Sigmoid colon (tissue), 7 donors: ENCODE measurements around the gene LILRA6. TPM values are rescaled to one million over a fixed set of nuclear protein-coding genes. Genes with fewer than 3 reads are reported as not detected.
"Not testable (repeated sequence)": the region's sequence is repeated elsewhere in the genome, so short reads cannot be mapped to it uniquely, and the experiment has no call there.

Source experiments
- DNase-seq: peaks from one replicate; pipeline ENCODE4 v3.0.0-alpha.2; 2019
- H3K27ac ChIP-seq, 4 donors: fragments of 200-600 bp; sonication (generic); one replicate each; pipeline ENCODE4 v1.5.1; 2016 to 2019; ENCODE audit warnings: mild to moderate bottlenecking in 1 of 4
- H3K27me3 ChIP-seq, 3 donors: fragments of 200-600 bp; sonication (generic); one replicate each; pipeline ENCODE4 v1.5.1; 2019; ENCODE audit warnings: mild to moderate bottlenecking in 1 of 3
- H3K36me3 ChIP-seq, 4 donors: fragments of 200-600 bp; sonication (generic); one replicate each; pipeline ENCODE4 v1.5.1; 2016 to 2019
- H3K4me1 ChIP-seq, 4 donors: fragments of 200-600 bp; sonication (generic); one replicate each; pipeline ENCODE4 v1.5.1; 2017 to 2019
- H3K4me3 ChIP-seq, 4 donors: fragments of 200-600 bp; sonication (generic); one replicate each; pipeline ENCODE4 v1.5.1; 2017 to 2019; ENCODE audit warnings: mild to moderate bottlenecking in 2 of 4, moderate library complexity in 1 of 4
- H3K9me3 ChIP-seq, 4 donors: fragments of 200-600 bp in 3 of 4; sonication (generic) in 3 of 4; one replicate each; pipeline versions ENCODE4 v1.5.1 to v1.6.1; 2013 to 2019
- CTCF ChIP-seq, 4 experiments: fragments of 450-650 bp in 3 of 4; fragments of 200-600 bp in 1 of 4; IDR thresholded peaks; one replicate each; pipeline ENCODE4 v1.5.1; 2016 to 2019; ENCODE audit warnings: antibody characterized with exemption in 4 of 4, mild to moderate bottlenecking in 3 of 4, moderate library complexity in 2 of 4
- EP300 ChIP-seq, 4 donors: sonication (generic); formaldehyde crosslinking; IDR thresholded peaks; one replicate each; pipeline ENCODE4 v1.6.1; 2017; ENCODE audit warnings: antibody characterized with exemption in 4 of 4
- POLR2A ChIP-seq, 2 donors: fragments of 450-650 bp; IDR thresholded peaks; one replicate each; pipeline ENCODE4 v1.6.1; 2016; ENCODE audit warnings: antibody characterized with exemption in 2 of 2, mild to moderate bottlenecking in 2 of 2, moderate library complexity in 2 of 2
- POLR2AphosphoS5 ChIP-seq, 4 donors: sonication (generic); formaldehyde crosslinking; IDR thresholded peaks; one replicate each; pipeline ENCODE4 v1.6.1; 2017; ENCODE audit warnings: antibody characterized with exemption in 4 of 4
- whole genome bisulfite sequencing, 2 donors: extraction: QIAGEN DNeasy Blood & Tissue Kit; methylation state at CpG; one replicate each; pipeline ENCODE4 v1.1.7; 2013; 5-methylcytosine and 5-hydroxymethylcytosine counted together
- intact Hi-C: fragments of 100-400 bp; cut with DNase I; formaldehyde crosslinking; loops from one replicate; pipeline ENCODE4 v1.15.1; 2023
- polyA plus RNA-seq, 3 donors: library from polyadenylated mRNA; stranded (reverse); fragments of 200-250 nt; gene quantifications; one replicate each; pipeline ENCODE4 v1.2.3, GENCODE V29; 2013
- total RNA-seq, 4 donors: library from RNA; depleted of rRNA; stranded (reverse); fragments of >200 nt; gene quantifications; one replicate each; pipeline ENCODE4 v1.1.0, GENCODE V29; 2016
- donor health status: healthy with polysubstance abuse.
- donor health status: Bipolar disorder and iron deficiency.
- donor health status: healthy.

Gene LILRA6
- total and polyA plus RNA-seq, 7 donors: 1.2 to 3.2 (median 2.2) TPM

DNA sequence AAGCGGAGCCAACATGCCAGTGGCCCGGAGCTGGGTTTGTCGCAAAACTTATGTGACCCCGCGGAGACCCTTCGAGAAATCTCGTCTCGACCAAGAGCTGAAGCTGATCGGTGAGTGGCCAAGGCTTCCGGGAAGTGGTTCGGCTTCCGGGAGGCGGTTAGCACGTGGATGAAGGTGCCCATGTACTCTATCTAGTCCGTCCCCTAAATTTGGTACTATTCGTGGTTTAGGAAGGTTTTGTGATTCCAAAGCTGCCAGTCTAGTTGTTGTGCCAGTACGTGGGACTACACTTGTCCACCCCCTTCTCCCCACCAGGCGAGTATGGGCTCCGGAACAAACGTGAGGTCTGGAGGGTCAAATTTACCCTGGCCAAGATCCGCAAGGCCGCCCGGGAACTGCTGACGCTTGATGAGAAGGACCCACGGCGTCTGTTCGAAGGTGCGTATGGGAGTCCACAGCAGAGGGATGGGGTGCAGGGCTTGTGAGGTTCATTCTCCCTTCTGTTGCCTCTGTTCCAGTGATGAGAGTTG, 41.4 kb downstream of the LILRA6 start:
- H3K27ac ChIP-seq: peak overlapping the region; percentile 90 to 96 (median 92)
- TF ChIP-seq POLR2AphosphoS5 (IDR thresholded peaks at IDR 0.05) (no peak), EP300 (IDR thresholded peaks at IDR 0.05) (no peak), CTCF (IDR thresholded peaks at IDR 0.05) (no peak), POLR2A (IDR thresholded peaks at IDR 0.05) (no peak)
- 1 to 4% methylated on average over 28 of the region's 28 CpGs for WGBS, 2 donors
- H3K4me3 ChIP-seq: peak overlapping the region; percentile 60 to 64 (median 63)
- DNase-seq: no peak
- H3K9me3 ChIP-seq: no peaks in the 10 kb centered on the region
- no peaks in the 10 kb centered on the region for H3K27me3 ChIP-seq
- peaks cover 0 to 57% (median 54%) of the 10 kb centered on the region in 4 donors for H3K4me1 ChIP-seq
- intact Hi-C loops: loop anchor here (5.0 to 10.0 kb wide), 2 partner anchors 39 to 264 kb away; partner anchors contain the start of gene LENG9
- peaks cover 14 to 48% (median 26%) of the 10 kb centered on the region in 4 donors for H3K36me3 ChIP-seq

GRCh38 chr19:54199401-54199800, 43.2 kb downstream of the LILRA6 start:
- no peak for DNase-seq
- intact Hi-C loops: loop anchor here (10.0 kb wide), 1 partner anchor 915 kb away; the partner anchor contains the start of gene PPP1R12C
- peak overlapping the region in 1 of 4 donors; percentile 90 for H3K27ac ChIP-seq
- H3K4me1 ChIP-seq: peaks cover 0 to 39% (median 38%) of the 10 kb centered on the region in 4 donors
- no peaks in the 10 kb centered on the region for H3K27me3 ChIP-seq
- no peaks in the 10 kb centered on the region for H3K9me3 ChIP-seq
- H3K4me3 ChIP-seq: no peak overlapping the region
- TF ChIP-seq POLR2AphosphoS5 (IDR thresholded peaks at IDR 0.05): no peak
- no peak for TF ChIP-seq EP300 (IDR thresholded peaks at IDR 0.05)
- TF ChIP-seq POLR2A (IDR thresholded peaks at IDR 0.05): no peak
- TF ChIP-seq CTCF (IDR thresholded peaks at IDR 0.05): no peak
- WGBS, 2 donors: 96 to 97% methylated on average over 16 of the region's 16 CpGs
- peaks cover 8 to 30% (median 18%) of the 10 kb centered on the region in 4 donors for H3K36me3 ChIP-seq

GRCh38 chr19:54197121-54197520, 45.5 kb downstream of the LILRA6 start:
- 79 to 87% methylated on average over 3 of the region's 3 CpGs for WGBS, 2 donors
- Histone ChIP-seq H3K9me3 (no peaks in the 10 kb centered on the region), H3K27ac (no peak overlapping the region), H3K36me3 (peaks cover 0 to 23% (median 4%) of the 10 kb centered on the region in 4 donors), H3K4me3 (no peak overlapping the region), H3K27me3 (no peaks in the 10 kb centered on the region), H3K4me1 (peaks cover 0 to 21% (median 20%) of the 10 kb centered on the region in 4 donors)
- intact Hi-C loops: loop anchor here (10.0 kb wide), 1 partner anchor 918 kb away; the partner anchor contains the start of gene PPP1R12C
- TF ChIP-seq POLR2A (IDR thresholded peaks at IDR 0.05): no peak
- no peak for TF ChIP-seq POLR2AphosphoS5 (IDR thresholded peaks at IDR 0.05)
- no peak for TF ChIP-seq CTCF (IDR thresholded peaks at IDR 0.05)
- no peak for TF ChIP-seq EP300 (IDR thresholded peaks at IDR 0.05)
- DNase-seq: no peak

- intact Hi-C loops: loop anchor here (10.0 kb wide), 1 partner anchor 918 kb away; the partner anchor contains the start of gene PPP1R12C
- DNase-seq: no peak
- H3K36me3 ChIP-seq: peaks cover 0 to 17% (median 4%) of the 10 kb centered on the region in 4 donors
- no peak overlapping the region for H3K4me3 ChIP-seq
- H3K9me3 ChIP-seq: no peaks in the 10 kb centered on the region
- H3K4me1 ChIP-seq: peaks cover 0 to 21% (median 20%) of the 10 kb centered on the region in 4 donors
- no peak overlapping the region for H3K27ac ChIP-seq
- H3K27me3 ChIP-seq: no peaks in the 10 kb centered on the region
- TF ChIP-seq CTCF (IDR thresholded peaks at IDR 0.05) (no peak), EP300 (IDR thresholded peaks at IDR 0.05) (no peak), POLR2A (IDR thresholded peaks at IDR 0.05) (no peak), POLR2AphosphoS5 (IDR thresholded peaks at IDR 0.05) (no peak)
- 97% methylated on average over 7 of the region's 7 CpGs for WGBS, 2 donors
Measured at GRCh38 chr19:54196536-54196935, 46.1 kb downstream of the LILRA6 start.

- 89 to 94% methylated on average over 12 of the region's 12 CpGs for WGBS, 2 donors
- not testable (repeated sequence) for DNase-seq, H3K9me3 ChIP-seq, H3K27me3 ChIP-seq, H3K27ac ChIP-seq, H3K4me3 ChIP-seq
- peaks cover 0 to 15% (median 14%) of the 10 kb centered on the region in 4 donors for H3K4me1 ChIP-seq
- H3K36me3 ChIP-seq: peaks cover 0 to 16% (median 4%) of the 10 kb centered on the region in 4 donors
- intact Hi-C loops: loop anchor here (10.0 kb wide), 1 partner anchor 920 kb away; the partner anchor contains the start of gene PPP1R12C
Measured at GRCh38 chr19:54194463-54194862, 48.1 kb downstream of the LILRA6 start.
